ENCODE results near the gene CAMK2B. TPM values are rescaled to one million over a fixed set of nuclear protein-coding genes. Genes with fewer than 3 reads are reported as not detected.
A peak's percentile ranks its signal among the peaks of the same experiment; 100 is the strongest.

Gene CAMK2B
- polyA plus RNA-seq, 3 donors = 0.13 TPM; not detected in 2

DNA sequence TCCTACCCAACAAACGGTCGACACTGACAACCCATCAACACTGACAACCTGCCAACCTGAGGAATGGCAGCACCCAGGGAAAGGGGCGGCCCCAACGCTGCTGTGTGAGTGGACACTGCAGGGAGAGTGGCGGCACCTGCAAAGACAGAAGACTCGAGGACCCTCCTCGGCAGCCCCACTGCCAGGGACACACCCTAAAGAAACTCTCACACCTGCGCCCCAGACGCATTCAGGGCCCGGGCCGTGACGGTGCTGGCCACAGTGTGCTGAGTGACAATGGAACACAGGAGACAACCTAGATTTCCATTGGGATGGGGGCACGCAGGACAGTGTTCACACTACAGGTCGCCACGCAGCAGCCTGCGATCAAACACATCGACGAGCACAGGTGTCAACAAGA, 3.6 kb downstream of the CAMK2B start:
- TF ChIP-seq, protein P1, sequence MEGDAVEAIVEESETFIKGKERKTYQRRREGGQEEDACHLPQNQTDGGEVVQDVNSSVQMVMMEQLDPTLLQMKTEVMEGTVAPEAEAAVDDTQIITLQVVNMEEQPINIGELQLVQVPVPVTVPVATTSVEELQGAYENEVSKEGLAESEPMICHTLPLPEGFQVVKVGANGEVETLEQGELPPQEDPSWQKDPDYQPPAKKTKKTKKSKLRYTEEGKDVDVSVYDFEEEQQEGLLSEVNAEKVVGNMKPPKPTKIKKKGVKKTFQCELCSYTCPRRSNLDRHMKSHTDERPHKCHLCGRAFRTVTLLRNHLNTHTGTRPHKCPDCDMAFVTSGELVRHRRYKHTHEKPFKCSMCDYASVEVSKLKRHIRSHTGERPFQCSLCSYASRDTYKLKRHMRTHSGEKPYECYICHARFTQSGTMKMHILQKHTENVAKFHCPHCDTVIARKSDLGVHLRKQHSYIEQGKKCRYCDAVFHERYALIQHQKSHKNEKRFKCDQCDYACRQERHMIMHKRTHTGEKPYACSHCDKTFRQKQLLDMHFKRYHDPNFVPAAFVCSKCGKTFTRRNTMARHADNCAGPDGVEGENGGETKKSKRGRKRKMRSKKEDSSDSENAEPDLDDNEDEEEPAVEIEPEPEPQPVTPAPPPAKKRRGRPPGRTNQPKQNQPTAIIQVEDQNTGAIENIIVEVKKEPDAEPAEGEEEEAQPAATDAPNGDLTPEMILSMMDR (IDR thresholded peaks at IDR 0.05) = no peak
- Histone ChIP-seq H2AFZ (ENCODE audit: insufficient read depth, low read depth, low read length, poor library complexity, severe bottlenecking) (no peak overlapping the region), H3K4me1 (ENCODE audit: control insufficient read depth in 1 of 2, insufficient read depth in 2 of 2, low read length in 2 of 2) (no peaks in the 10 kb centered on the region), H3K9ac (ENCODE audit: insufficient read depth, low read length, poor library complexity, severe bottlenecking) (no peak overlapping the region), H3K36me3 (replicated peaks in 1 of 2; ENCODE audit: control insufficient read depth in 1 of 2, insufficient read depth in 2 of 2, low read length in 2 of 2) (no peaks in the 10 kb centered on the region), H3K79me2 (ENCODE audit: insufficient read depth, low read length) (no peaks in the 10 kb centered on the region), H4K20me1 (ENCODE audit: insufficient read depth, low read length) (no peaks in the 10 kb centered on the region), H3K4me2 (replicated peaks; ENCODE audit: extremely low read depth, low read length, poor library complexity, severe bottlenecking) (no peak overlapping the region), H3K9me3 (replicated peaks in 1 of 2; ENCODE audit: control insufficient read depth in 1 of 2, insufficient read depth in 1 of 2, low read length in 2 of 2) (no peaks in the 10 kb centered on the region), H3K27me3 (ENCODE audit: control insufficient read depth in 2 of 2, insufficient read depth in 2 of 2, low read length in 2 of 2) (peaks cover 6 to 32% of the 10 kb centered on the region in 2 donors), H3K4me3 (replicated peaks in 1 of 3; ENCODE audit: low read depth in 2 of 3, low read length in 3 of 3) (no peak overlapping the region), H3K27ac (ENCODE audit: low read depth in 1 of 2, low read length in 2 of 2) (no peak overlapping the region)
- H3K36me3 Mint-ChIP-seq = peaks cover 0 to 5% of the 10 kb centered on the region in 2 donors
- intact Hi-C loops (cut with micrococcal nuclease) = no loop called here
- no peak overlapping the region for H3K4me3 Mint-ChIP-seq
- peaks cover 33 to 44% (median 35%) of the 10 kb centered on the region in 3 donors for H3K27me3 Mint-ChIP-seq (ENCODE audit: low read depth in 3 of 3)
- 92% methylated on average over 7 of the region's 18 CpGs for WGBS (ENCODE audit: insufficient coverage)
- DNase-seq = no peak
- H3K4me1 Mint-ChIP-seq = peaks cover 5% of the 10 kb centered on the region
- peak overlapping the region in 1 of 7 donors; percentile 5 for H3K27ac Mint-ChIP-seq
- H3K9me3 Mint-ChIP-seq = peaks cover 0 to 7% (median 4%) of the 10 kb centered on the region in 7 donors

DNA sequence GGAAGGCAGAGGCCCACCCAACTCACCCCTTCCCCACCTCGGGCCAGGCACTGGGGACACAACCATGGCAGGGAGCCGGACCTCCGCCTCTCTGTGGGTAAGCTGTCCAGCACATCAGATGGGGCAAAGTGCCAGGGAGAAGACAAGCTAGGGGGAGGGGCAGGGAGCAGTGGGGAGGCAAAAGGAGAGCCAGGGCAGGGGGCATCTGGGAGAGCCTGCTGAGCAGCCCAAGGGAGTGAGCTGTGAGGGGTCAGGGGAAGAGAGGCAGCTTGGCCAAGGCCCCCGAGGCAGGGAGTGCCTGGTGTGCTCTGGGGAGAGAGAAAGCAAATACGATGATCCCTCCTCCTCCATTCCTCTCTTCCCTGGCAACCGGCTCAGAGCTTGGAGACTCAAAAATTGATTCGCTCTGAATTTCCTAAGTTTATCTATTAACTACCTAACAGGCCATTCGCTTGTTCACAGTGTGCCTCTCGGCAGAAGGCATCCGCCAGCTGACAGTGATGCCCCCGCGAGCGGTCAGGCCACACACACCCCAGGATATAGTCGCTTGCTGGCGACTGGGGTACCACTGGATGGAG, 4.5 kb downstream of the CAMK2B start:
- Histone ChIP-seq H3K36me3 (replicated peaks in 1 of 2; ENCODE audit: control insufficient read depth in 1 of 2, insufficient read depth in 2 of 2, low read length in 2 of 2) (no peaks in the 10 kb centered on the region), H3K4me2 (replicated peaks; ENCODE audit: extremely low read depth, low read length, poor library complexity, severe bottlenecking) (no peak overlapping the region), H3K9ac (ENCODE audit: insufficient read depth, low read length, poor library complexity, severe bottlenecking) (no peak overlapping the region), H2AFZ (ENCODE audit: insufficient read depth, low read depth, low read length, poor library complexity, severe bottlenecking) (no peak overlapping the region), H3K27me3 (ENCODE audit: control insufficient read depth in 2 of 2, insufficient read depth in 2 of 2, low read length in 2 of 2) (peaks cover 3 to 23% of the 10 kb centered on the region in 2 donors), H3K4me1 (ENCODE audit: control insufficient read depth in 1 of 2, insufficient read depth in 2 of 2, low read length in 2 of 2) (no peaks in the 10 kb centered on the region), H3K27ac (ENCODE audit: low read depth in 1 of 2, low read length in 2 of 2) (no peak overlapping the region), H4K20me1 (ENCODE audit: insufficient read depth, low read length) (no peaks in the 10 kb centered on the region), H3K79me2 (ENCODE audit: insufficient read depth, low read length) (no peaks in the 10 kb centered on the region), H3K9me3 (replicated peaks in 1 of 2; ENCODE audit: control insufficient read depth in 1 of 2, insufficient read depth in 1 of 2, low read length in 2 of 2) (no peaks in the 10 kb centered on the region), H3K4me3 (replicated peaks in 1 of 3; ENCODE audit: low read depth in 2 of 3, low read length in 3 of 3) (no peak overlapping the region)
- TF ChIP-seq, protein P1 (IDR thresholded peaks at IDR 0.05) = no peak
- intact Hi-C loops (cut with micrococcal nuclease) = no loop called here
- Mint-ChIP-seq H3K9me3 (peaks cover 0 to 7% (median 3%) of the 10 kb centered on the region in 7 donors), H3K4me1 (peaks cover 5% of the 10 kb centered on the region), H3K4me3 (no peak overlapping the region), H3K27me3 (ENCODE audit: low read depth in 3 of 3) (peaks cover 26 to 35% (median 30%) of the 10 kb centered on the region in 3 donors), H3K27ac (no peak overlapping the region), H3K36me3 (peaks cover 0 to 5% of the 10 kb centered on the region in 2 donors)
- DNase-seq = no peak
- WGBS (ENCODE audit: insufficient coverage) = 97% methylated on average over 5 of the region's 15 CpGs

Measured in CD14-positive monocyte (primary cell).